Measurements from ENCODE around the gene MDC1. TPM values are rescaled to one million over a fixed set of nuclear protein-coding genes. Genes with fewer than 3 reads are reported as not detected.

Gene MDC1
- polyA plus RNA-seq, 2 donors, result 5.9 to 8.1 TPM

DNA sequence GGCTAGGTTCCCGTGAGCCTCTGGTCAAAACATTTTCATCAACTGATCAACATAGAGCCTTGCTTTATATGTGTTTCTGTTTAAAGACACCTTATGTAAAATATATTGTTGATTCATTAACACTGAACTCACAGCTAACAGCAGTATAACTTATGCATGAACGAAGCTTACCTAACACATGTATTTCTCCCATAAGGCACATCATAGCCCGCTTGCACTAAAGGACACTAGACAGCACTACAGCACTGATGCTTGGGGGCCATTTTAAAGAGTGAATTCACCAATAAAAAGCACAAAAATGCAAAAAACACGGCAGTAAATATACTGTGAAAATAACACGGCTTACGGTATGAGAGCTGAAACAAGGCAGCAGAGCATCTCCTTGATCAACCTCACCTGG, 21.5 kb upstream of the MDC1 start:
- no peaks in the 10 kb centered on the region for H3K27me3 ChIP-seq (ENCODE audit: control insufficient read depth in 1 of 2, insufficient read depth in 2 of 2, low read length in 2 of 2)
- no peak overlapping the region for H3K27ac ChIP-seq (ENCODE audit: low read depth in 2 of 2, low read length in 1 of 2)
- no peaks in the 10 kb centered on the region for H3K9me3 ChIP-seq (ENCODE audit: control insufficient read depth in 2 of 2, insufficient read depth in 1 of 2, low read depth in 1 of 2, low read length in 1 of 2)
- H3K4me3 ChIP-seq (ENCODE audit: low read depth in 1 of 2, low read length in 2 of 2), result no peak overlapping the region
- peaks cover 8 to 23% of the 10 kb centered on the region in 2 donors for H3K36me3 ChIP-seq (ENCODE audit: control insufficient read depth in 2 of 2, insufficient read depth in 2 of 2, low read length in 1 of 2)
- peaks cover 2 to 20% of the 10 kb centered on the region in 2 donors for H3K4me1 ChIP-seq (ENCODE audit: control insufficient read depth in 2 of 2, insufficient read depth in 2 of 2, low read length in 1 of 2)
- WGBS, 2 donors, result 82% methylated on average over 6 of the region's 6 CpGs

DNA sequence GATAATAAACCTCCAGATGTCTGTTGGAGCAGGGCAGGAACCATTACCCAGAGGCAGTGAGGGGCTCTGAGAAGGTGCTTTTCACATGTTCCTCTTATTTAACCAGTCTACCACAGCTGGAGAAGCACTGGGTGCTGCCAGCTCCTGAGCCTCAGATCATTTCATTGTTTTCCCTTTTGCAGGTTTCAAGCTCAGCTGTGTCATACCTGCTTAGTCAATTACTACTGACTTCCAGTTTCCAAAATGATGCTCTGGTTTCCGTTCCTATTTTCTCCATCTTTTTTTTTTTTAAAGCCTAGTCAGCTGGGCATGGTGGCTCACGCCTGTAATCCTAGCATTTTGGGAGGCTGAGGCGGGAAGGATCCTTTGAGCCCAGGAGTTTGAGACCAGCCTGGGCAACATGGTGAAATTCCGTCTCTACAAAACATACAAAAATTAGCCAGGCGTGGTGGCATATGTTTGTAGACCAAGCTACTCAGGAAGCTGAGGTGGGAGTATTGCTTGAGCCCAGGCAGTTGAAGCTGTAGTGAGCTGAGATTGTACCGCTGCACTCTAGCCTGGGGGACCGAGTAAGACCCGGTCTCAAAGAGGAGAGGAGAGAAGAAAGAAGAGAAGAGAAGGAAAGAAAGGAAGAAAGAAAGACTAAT, 18.7 kb upstream of the MDC1 start:
- Histone ChIP-seq H3K27ac (ENCODE audit: low read depth in 2 of 2, low read length in 1 of 2) (no peak overlapping the region), H3K36me3 (ENCODE audit: control insufficient read depth in 2 of 2, insufficient read depth in 2 of 2, low read length in 1 of 2) (peaks cover 8 to 27% of the 10 kb centered on the region in 2 donors), H3K27me3 (ENCODE audit: control insufficient read depth in 1 of 2, insufficient read depth in 2 of 2, low read length in 2 of 2) (no peaks in the 10 kb centered on the region), H3K4me3 (ENCODE audit: low read depth in 1 of 2, low read length in 2 of 2) (no peak overlapping the region), H3K9me3 (ENCODE audit: control insufficient read depth in 2 of 2, insufficient read depth in 1 of 2, low read depth in 1 of 2, low read length in 1 of 2) (no peaks in the 10 kb centered on the region), H3K4me1 (ENCODE audit: control insufficient read depth in 2 of 2, insufficient read depth in 2 of 2, low read length in 1 of 2) (peaks cover 0 to 13% of the 10 kb centered on the region in 2 donors)
- 83 to 85% methylated on average over 8 of the region's 8 CpGs for WGBS, 2 donors

DNA sequence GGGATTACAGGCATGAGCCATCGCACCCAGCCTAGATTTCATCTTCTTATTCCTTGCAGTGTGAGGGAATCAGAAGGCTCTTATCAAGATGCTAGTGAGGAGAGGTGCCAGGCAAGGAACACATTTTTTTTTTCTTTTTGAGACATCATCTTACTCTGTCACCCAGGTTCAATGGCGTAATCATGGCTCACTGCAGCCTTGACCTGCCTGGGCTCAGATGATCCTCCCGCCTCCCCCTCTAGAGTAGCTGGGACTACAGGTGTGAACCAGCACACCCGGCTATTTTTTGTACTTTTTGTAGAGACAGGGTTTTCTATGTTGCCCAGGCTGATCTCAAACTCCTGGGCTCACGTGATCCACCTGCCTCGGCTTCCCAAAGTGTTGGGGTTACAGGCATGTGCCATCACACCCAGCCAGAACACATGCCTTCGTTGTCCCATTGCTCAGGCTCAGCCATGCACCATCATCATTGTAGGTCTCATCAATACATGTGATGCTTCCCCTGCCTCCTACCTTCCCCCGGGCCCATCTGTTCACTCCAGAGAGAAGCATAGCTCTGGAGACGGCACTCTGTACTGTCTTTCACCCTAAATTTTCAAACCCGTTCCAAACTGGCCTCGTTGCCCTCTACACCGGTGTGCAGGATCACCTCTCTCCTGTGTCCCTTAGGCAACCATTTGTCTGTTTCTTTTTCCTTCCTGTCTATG, 15.3 kb upstream of the MDC1 start:
- no peak overlapping the region for H3K4me3 ChIP-seq (ENCODE audit: low read depth in 1 of 2, low read length in 2 of 2)
- H3K27me3 ChIP-seq (ENCODE audit: control insufficient read depth in 1 of 2, insufficient read depth in 2 of 2, low read length in 2 of 2), result no peaks in the 10 kb centered on the region
- peaks cover 3 to 7% of the 10 kb centered on the region in 2 donors for H3K4me1 ChIP-seq (ENCODE audit: control insufficient read depth in 2 of 2, insufficient read depth in 2 of 2, low read length in 1 of 2)
- WGBS, 2 donors, result 91 to 92% methylated on average over 12 of the region's 12 CpGs
- no peak overlapping the region for H3K27ac ChIP-seq (ENCODE audit: low read depth in 2 of 2, low read length in 1 of 2)
- H3K9me3 ChIP-seq (ENCODE audit: control insufficient read depth in 2 of 2, insufficient read depth in 1 of 2, low read depth in 1 of 2, low read length in 1 of 2), result no peaks in the 10 kb centered on the region
- H3K36me3 ChIP-seq (ENCODE audit: control insufficient read depth in 2 of 2, insufficient read depth in 2 of 2, low read length in 1 of 2), result peaks cover 7 to 29% of the 10 kb centered on the region in 2 donors

DNA sequence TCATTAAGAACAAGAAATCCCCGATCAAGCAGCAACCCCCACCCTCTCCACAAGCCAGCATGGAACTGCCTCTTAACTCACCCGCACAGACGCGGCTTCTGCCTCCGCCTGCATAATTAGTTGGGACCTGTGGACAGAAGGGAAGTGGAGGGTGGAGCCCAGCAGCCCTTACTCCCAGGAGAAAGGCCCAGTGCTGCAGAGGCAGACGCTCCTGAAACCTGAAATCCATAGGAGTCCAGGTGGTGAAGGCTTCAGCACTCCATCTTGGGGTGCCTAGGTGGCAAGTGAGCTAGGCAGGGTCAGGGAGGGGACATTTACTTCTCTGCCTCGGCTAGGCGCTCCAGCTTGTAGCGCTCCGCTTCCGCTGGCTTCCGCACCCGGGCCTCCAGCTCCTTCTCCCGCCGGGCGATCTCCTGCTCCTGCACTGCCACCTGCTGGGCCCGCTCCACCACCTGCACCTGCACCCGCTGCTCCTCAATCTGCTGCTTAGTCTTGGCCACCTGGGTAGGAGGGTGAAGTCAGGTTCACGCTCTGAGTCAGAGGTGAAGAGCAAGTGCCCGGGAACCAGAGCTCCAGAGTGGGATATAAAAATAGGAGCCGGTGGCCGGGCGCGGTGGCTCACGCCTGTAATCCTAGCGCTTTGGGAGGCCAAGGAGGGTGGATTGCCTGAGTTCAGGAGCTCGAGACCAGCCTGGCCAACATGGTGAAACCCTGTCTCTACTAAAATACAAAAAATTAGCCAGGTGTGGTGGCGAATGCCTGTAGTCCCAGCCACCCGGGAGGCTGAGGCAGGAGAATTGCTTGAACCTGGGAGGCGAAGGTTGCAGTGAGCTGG, 13.7 kb upstream of the MDC1 start:
- WGBS, 2 donors, result 32% methylated on average over 30 of the region's 30 CpGs
- H3K27me3 ChIP-seq (ENCODE audit: control insufficient read depth in 1 of 2, insufficient read depth in 2 of 2, low read length in 2 of 2), result no peaks in the 10 kb centered on the region
- H3K4me3 ChIP-seq (ENCODE audit: low read depth in 1 of 2, low read length in 2 of 2), result peak overlapping the region in 1 of 2 donors; percentile 28
- no peaks in the 10 kb centered on the region for H3K9me3 ChIP-seq (ENCODE audit: control insufficient read depth in 2 of 2, insufficient read depth in 1 of 2, low read depth in 1 of 2, low read length in 1 of 2)
- peaks cover 7 to 22% of the 10 kb centered on the region in 2 donors for H3K36me3 ChIP-seq (ENCODE audit: control insufficient read depth in 2 of 2, insufficient read depth in 2 of 2, low read length in 1 of 2)
- H3K27ac ChIP-seq (ENCODE audit: low read depth in 2 of 2, low read length in 1 of 2), result peak overlapping the region; percentile 3 to 45
- H3K4me1 ChIP-seq (ENCODE audit: control insufficient read depth in 2 of 2, insufficient read depth in 2 of 2, low read length in 1 of 2), result peaks cover 3% of the 10 kb centered on the region in 2 donors

DNA sequence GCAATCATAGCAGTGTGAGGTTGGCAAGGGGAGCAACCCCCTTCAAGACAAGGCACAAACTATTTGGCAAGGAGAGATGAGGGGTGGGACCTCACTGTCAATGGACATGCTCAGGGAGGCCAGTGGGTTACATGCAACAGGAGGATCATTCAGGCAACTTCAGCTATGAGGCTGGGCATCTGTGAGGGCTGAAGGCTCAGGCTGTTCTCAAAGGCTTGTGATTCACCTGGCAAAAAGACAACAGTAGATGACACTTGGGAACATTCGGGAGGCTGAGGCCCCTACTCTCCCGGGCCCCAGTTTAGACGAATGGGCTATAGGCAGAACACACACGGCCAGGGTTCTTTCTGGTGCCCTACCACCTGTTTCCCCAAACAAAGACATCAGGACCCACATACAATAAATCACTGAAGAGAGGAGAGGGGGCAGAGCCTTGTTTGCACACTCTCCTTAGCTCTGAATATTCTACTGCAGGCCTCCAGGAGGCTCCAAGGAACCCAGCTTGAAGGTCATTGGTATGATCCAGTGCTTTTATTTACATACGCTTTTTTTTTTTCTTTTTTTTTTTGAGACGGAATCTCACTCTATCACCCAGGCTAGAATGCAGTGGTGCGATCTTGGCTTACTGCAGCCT, 11.0 kb upstream of the MDC1 start:
- peaks cover 6 to 44% of the 10 kb centered on the region in 2 donors for H3K36me3 ChIP-seq (ENCODE audit: control insufficient read depth in 2 of 2, insufficient read depth in 2 of 2, low read length in 1 of 2)
- WGBS, 2 donors, result 51 to 64% methylated on average over 7 of the region's 7 CpGs
- no peak overlapping the region for H3K27ac ChIP-seq (ENCODE audit: low read depth in 2 of 2, low read length in 1 of 2)
- H3K4me3 ChIP-seq (ENCODE audit: low read depth in 1 of 2, low read length in 2 of 2), result no peak overlapping the region
- peaks cover 3 to 6% of the 10 kb centered on the region in 2 donors for H3K4me1 ChIP-seq (ENCODE audit: control insufficient read depth in 2 of 2, insufficient read depth in 2 of 2, low read length in 1 of 2)
- H3K9me3 ChIP-seq (ENCODE audit: control insufficient read depth in 2 of 2, insufficient read depth in 1 of 2, low read depth in 1 of 2, low read length in 1 of 2), result no peaks in the 10 kb centered on the region
- no peaks in the 10 kb centered on the region for H3K27me3 ChIP-seq (ENCODE audit: control insufficient read depth in 1 of 2, insufficient read depth in 2 of 2, low read length in 2 of 2)

DNA sequence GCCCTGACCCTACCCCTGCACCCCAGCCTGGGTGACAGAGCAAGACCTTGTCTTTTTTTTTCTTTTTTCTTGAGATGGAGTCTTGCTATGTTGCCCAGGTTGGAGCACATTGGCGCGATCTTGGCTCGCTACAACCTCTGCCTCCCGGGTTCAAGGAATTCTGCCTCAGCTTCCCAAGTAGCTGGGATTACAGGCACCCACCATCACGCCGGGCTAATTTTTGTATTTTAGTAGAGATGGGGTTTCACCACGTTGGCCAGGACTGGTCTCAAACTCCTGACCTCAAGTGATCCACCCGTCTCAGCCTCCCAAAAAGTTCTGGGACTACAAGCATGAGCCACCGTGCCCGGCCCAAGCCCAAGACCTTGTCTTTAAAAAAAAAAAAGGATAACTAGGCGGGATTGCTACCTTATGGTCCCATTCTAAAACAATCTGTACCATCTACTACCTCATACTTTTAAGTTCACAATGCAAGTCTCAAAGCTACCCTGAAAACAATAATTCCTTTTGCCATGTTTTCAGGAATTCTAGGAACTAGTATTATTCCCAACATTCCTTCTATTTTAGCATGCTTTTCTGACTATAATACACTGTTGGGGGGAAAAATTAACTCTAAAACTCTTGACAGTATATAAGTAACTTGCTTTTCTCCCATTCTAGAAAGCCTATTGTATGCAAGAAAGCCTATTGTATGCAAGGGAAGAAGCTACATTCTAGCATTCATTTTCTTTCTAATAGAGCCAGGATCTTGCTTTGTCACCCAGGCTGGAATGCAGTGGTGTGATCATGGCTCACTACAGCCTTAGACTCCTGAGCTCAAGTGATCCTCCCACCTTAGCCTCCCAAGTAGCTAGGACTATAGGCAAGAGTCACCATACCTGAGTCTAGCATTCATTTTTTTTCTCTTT, 9.7 kb upstream of the MDC1 start:
- Histone ChIP-seq H3K36me3 (ENCODE audit: control insufficient read depth in 2 of 2, insufficient read depth in 2 of 2, low read length in 1 of 2) (peaks cover 6 to 45% of the 10 kb centered on the region in 2 donors), H3K9me3 (ENCODE audit: control insufficient read depth in 2 of 2, insufficient read depth in 1 of 2, low read depth in 1 of 2, low read length in 1 of 2) (no peaks in the 10 kb centered on the region), H3K4me3 (ENCODE audit: low read depth in 1 of 2, low read length in 2 of 2) (no peak overlapping the region), H3K27ac (ENCODE audit: low read depth in 2 of 2, low read length in 1 of 2) (peak overlapping the region in 1 of 2 donors; percentile 2), H3K27me3 (ENCODE audit: control insufficient read depth in 1 of 2, insufficient read depth in 2 of 2, low read length in 2 of 2) (no peaks in the 10 kb centered on the region), H3K4me1 (ENCODE audit: control insufficient read depth in 2 of 2, insufficient read depth in 2 of 2, low read length in 1 of 2) (peaks cover 5 to 6% of the 10 kb centered on the region in 2 donors)
- WGBS, 2 donors, result 81 to 88% methylated on average over 11 of the region's 11 CpGs

DNA sequence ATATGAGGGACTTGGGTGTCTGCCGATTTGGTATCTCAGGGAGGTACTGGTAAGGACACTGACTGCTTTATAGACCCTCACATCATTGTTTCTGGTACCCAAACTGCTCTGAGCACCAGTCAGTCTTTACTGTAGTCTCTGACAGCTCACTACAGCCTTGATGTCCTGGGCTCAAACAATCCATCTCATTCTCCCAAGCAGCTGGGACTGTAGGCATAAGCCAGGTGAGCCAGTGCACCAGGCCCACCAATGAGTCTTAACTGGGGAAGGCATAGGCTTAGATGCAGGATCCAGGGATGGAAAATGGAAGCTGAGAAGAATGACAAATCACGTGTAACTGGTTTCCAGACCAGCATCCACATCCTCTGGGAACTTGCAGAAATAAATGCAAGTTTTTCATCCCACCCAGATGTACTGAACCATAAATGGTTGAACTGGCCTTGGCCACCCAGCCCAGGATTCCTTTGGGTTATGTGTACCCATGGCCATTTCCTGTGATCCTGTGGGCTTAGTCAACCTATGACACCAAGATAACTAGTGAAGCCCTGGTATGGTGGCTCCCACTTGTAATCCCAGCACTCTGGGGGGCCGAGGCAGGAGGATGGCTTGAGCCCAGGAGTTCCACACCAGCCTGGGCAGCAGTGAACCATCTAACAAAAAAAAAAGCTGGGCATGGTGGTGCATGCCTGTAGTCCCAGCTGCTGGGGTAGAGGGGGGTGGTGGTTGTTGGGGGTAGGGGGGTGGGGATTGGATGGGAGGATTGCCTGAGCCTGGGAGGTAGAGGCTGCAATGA, 8.8 kb upstream of the MDC1 start:
- Histone ChIP-seq H3K4me3 (ENCODE audit: low read depth in 1 of 2, low read length in 2 of 2) (no peak overlapping the region), H3K27ac (ENCODE audit: low read depth in 2 of 2, low read length in 1 of 2) (no peak overlapping the region), H3K36me3 (ENCODE audit: control insufficient read depth in 2 of 2, insufficient read depth in 2 of 2, low read length in 1 of 2) (peaks cover 6 to 45% of the 10 kb centered on the region in 2 donors), H3K9me3 (ENCODE audit: control insufficient read depth in 2 of 2, insufficient read depth in 1 of 2, low read depth in 1 of 2, low read length in 1 of 2) (no peaks in the 10 kb centered on the region), H3K4me1 (ENCODE audit: control insufficient read depth in 2 of 2, insufficient read depth in 2 of 2, low read length in 1 of 2) (peaks cover 5% of the 10 kb centered on the region in 2 donors), H3K27me3 (ENCODE audit: control insufficient read depth in 1 of 2, insufficient read depth in 2 of 2, low read length in 2 of 2) (no peaks in the 10 kb centered on the region)
- WGBS, 2 donors, result 43 to 58% methylated on average over 3 of the region's 3 CpGs

DNA sequence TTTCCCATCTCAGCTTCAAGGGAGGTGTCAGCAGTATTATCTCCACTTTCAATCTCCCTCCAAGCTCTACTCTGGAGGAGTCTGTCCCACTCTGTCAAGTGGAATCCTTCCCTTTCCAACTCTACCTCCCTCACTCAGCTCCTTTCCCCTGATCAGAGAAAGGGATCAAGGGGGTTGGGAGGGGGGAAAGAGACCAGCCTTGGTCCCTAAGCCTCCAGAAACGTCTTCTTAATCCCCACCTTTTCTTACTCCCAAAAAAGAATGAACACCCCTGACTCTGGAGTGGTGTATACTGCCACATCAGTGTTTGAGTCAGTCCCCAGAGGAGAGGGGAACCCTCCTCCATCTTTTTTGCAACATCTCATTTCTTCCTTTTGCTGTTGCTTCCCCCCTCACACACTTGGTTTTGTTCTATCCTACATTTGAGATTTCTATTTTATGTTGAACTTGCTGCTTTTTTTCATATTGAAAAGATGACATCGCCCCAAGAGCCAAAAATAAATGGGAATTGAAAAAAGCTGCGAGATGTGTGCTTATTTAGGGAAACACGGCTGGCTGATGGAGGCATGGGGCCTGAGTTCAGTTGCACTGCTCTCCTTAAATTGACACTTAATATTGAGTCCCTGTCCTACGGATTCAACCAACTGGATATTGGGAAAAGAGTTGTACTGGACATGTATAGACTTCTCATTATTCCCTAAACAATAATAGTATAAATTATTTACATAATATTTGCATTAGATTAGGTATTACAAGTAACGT, 8.0 kb upstream of the MDC1 start:
- Histone ChIP-seq H3K27ac (ENCODE audit: low read depth in 2 of 2, low read length in 1 of 2) (no peak overlapping the region), H3K4me3 (ENCODE audit: low read depth in 1 of 2, low read length in 2 of 2) (no peak overlapping the region), H3K36me3 (ENCODE audit: control insufficient read depth in 2 of 2, insufficient read depth in 2 of 2, low read length in 1 of 2) (peaks cover 2 to 41% of the 10 kb centered on the region in 2 donors), H3K27me3 (ENCODE audit: control insufficient read depth in 1 of 2, insufficient read depth in 2 of 2, low read length in 2 of 2) (no peaks in the 10 kb centered on the region), H3K4me1 (ENCODE audit: control insufficient read depth in 2 of 2, insufficient read depth in 2 of 2, low read length in 1 of 2) (peaks cover 2 to 3% of the 10 kb centered on the region in 2 donors), H3K9me3 (ENCODE audit: control insufficient read depth in 2 of 2, insufficient read depth in 1 of 2, low read depth in 1 of 2, low read length in 1 of 2) (no peaks in the 10 kb centered on the region)
- WGBS, 2 donors, result 35 to 45% methylated on average over 6 of the region's 6 CpGs
